ENCODE results near the gene DPP3. TPM values are rescaled to one million over a fixed set of nuclear protein-coding genes. Genes with fewer than 3 reads are reported as not detected.
A peak's percentile ranks its signal among the peaks of the same experiment; 100 is the strongest.

Gene DPP3
- polyA plus RNA-seq, 3 donors = 22.4 to 37.0 (median 26.7) TPM

- Histone ChIP-seq H3K9me3 (replicated peaks in 1 of 2; ENCODE audit: control insufficient read depth in 1 of 2, insufficient read depth in 1 of 2, low read length in 2 of 2) (no peaks in the 10 kb centered on the region), H4K20me1 (ENCODE audit: insufficient read depth, low read length) (no peaks in the 10 kb centered on the region), H3K4me2 (replicated peaks; ENCODE audit: extremely low read depth, low read length, poor library complexity, severe bottlenecking) (no peak overlapping the region), H3K36me3 (replicated peaks in 1 of 2; ENCODE audit: control insufficient read depth in 1 of 2, insufficient read depth in 2 of 2, low read length in 2 of 2) (peaks cover 53 to 98% of the 10 kb centered on the region in 2 donors), H3K27ac (ENCODE audit: low read depth in 1 of 2, low read length in 2 of 2) (no peak overlapping the region), H3K4me1 (ENCODE audit: control insufficient read depth in 1 of 2, insufficient read depth in 2 of 2, low read length in 2 of 2) (no peaks in the 10 kb centered on the region), H3K79me2 (ENCODE audit: insufficient read depth, low read length) (no peaks in the 10 kb centered on the region), H2AFZ (ENCODE audit: insufficient read depth, low read depth, low read length, poor library complexity, severe bottlenecking) (no peak overlapping the region), H3K4me3 (replicated peaks in 1 of 3; ENCODE audit: low read depth in 2 of 3, low read length in 3 of 3) (no peak overlapping the region), H3K9ac (ENCODE audit: insufficient read depth, low read length, poor library complexity, severe bottlenecking) (no peak overlapping the region), H3K27me3 (ENCODE audit: control insufficient read depth in 2 of 2, insufficient read depth in 2 of 2, low read length in 2 of 2) (no peaks in the 10 kb centered on the region)
- H3K4me3 Mint-ChIP-seq = no peak overlapping the region
- 97% methylated on average over 7 of the region's 7 CpGs for WGBS (ENCODE audit: insufficient coverage)
- no peaks in the 10 kb centered on the region for H3K4me1 Mint-ChIP-seq
- H3K9me3 Mint-ChIP-seq = no peaks in the 10 kb centered on the region
- intact Hi-C loops (cut with micrococcal nuclease) = no loop called here
- no peak overlapping the region for H3K27ac Mint-ChIP-seq
- peaks cover 61 to 88% of the 10 kb centered on the region in 2 donors for H3K36me3 Mint-ChIP-seq
- no peak for DNase-seq
- TF ChIP-seq CTCF (IDR thresholded peaks at IDR 0.05) = no peak
- peaks cover 0 to 5% (median 0%) of the 10 kb centered on the region in 3 donors for H3K27me3 Mint-ChIP-seq (ENCODE audit: low read depth in 3 of 3)
Measured at GRCh38 chr11:66489636-66490035, 9.4 kb downstream of the DPP3 start.

DNA sequence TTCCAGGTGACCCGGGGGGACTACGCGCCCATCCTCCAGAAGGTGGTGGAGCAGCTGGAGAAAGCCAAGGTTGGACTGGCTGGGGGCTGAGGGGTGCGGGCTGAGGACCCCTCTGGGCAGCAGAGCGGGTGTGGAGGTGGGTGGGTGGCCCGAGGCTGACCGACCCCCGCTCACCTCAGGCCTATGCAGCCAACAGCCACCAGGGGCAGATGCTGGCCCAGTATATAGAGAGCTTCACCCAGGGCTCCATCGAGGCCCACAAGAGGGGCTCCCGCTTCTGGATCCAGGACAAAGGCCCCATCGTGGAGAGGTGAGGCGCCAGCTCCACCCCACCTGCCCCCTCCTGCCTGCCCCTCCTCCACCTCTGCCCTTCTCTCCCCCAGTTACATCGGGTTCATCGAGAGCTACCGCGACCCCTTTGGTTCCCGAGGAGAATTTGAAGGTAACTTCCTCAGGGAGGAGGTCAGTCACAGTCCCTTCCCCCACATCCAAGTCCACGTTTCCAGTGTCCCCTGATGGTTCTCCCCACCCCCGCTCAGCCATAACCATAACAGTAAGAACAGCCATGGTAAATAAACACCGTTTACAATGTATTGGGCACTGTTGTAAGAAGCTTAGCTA is 11.2 kb downstream of the DPP3 start:
- TF ChIP-seq CTCF (IDR thresholded peaks at IDR 0.05) = peak; percentile 42
- H3K27ac Mint-ChIP-seq = no peak overlapping the region
- no peak for DNase-seq
- no peaks in the 10 kb centered on the region for H3K9me3 ChIP-seq (replicated peaks in 1 of 2; ENCODE audit: control insufficient read depth in 1 of 2, insufficient read depth in 1 of 2, low read length in 2 of 2)
- peaks cover 60 to 96% of the 10 kb centered on the region in 2 donors for H3K36me3 ChIP-seq (replicated peaks in 1 of 2; ENCODE audit: control insufficient read depth in 1 of 2, insufficient read depth in 2 of 2, low read length in 2 of 2)
- H3K27ac ChIP-seq (ENCODE audit: low read depth in 1 of 2, low read length in 2 of 2) = no peak overlapping the region
- no peaks in the 10 kb centered on the region for H3K4me1 ChIP-seq (ENCODE audit: control insufficient read depth in 1 of 2, insufficient read depth in 2 of 2, low read length in 2 of 2)
- no peak overlapping the region for H3K4me2 ChIP-seq (replicated peaks; ENCODE audit: extremely low read depth, low read length, poor library complexity, severe bottlenecking)
- no peaks in the 10 kb centered on the region for H3K4me1 Mint-ChIP-seq
- H3K27me3 Mint-ChIP-seq (ENCODE audit: low read depth in 3 of 3) = peaks cover 0 to 5% (median 0%) of the 10 kb centered on the region in 3 donors
- no peaks in the 10 kb centered on the region for H3K79me2 ChIP-seq (ENCODE audit: insufficient read depth, low read length)
- H3K4me3 ChIP-seq (replicated peaks in 1 of 3; ENCODE audit: low read depth in 2 of 3, low read length in 3 of 3) = no peak overlapping the region
- 95% methylated on average over 8 of the region's 20 CpGs for WGBS (ENCODE audit: insufficient coverage)
- no peak overlapping the region for H3K4me3 Mint-ChIP-seq
- intact Hi-C loops (cut with micrococcal nuclease) = no loop called here
- no peaks in the 10 kb centered on the region for H3K27me3 ChIP-seq (ENCODE audit: control insufficient read depth in 2 of 2, insufficient read depth in 2 of 2, low read length in 2 of 2)
- no peak overlapping the region for H3K9ac ChIP-seq (ENCODE audit: insufficient read depth, low read length, poor library complexity, severe bottlenecking)
- H2AFZ ChIP-seq (ENCODE audit: insufficient read depth, low read depth, low read length, poor library complexity, severe bottlenecking) = no peak overlapping the region
- H3K9me3 Mint-ChIP-seq = no peaks in the 10 kb centered on the region
- H4K20me1 ChIP-seq (ENCODE audit: insufficient read depth, low read length) = no peaks in the 10 kb centered on the region
- H3K36me3 Mint-ChIP-seq = peaks cover 55 to 86% of the 10 kb centered on the region in 2 donors

Data from CD14-positive monocyte (primary cell).